CD14-positive monocyte (primary cell): ENCODE measurements around the gene SPSB4. TPM values are rescaled to one million over a fixed set of nuclear protein-coding genes. Genes with fewer than 3 reads are reported as not detected.

Experiments
- DNase-seq, 3 donors: peaks; one replicate each; pipeline ENCODE4 v3.0.0-alpha.2; 2011 to 2022
- H2AFZ ChIP-seq: 2 replicates; pipeline ENCODE4 v1.6.0; 2012; ENCODE audit warnings: mild to moderate bottlenecking, low read depth, low read length, inconsistent platforms; ENCODE audit not compliant: insufficient read depth, poor library complexity, severe bottlenecking
- H3K27ac ChIP-seq, 2 donors: 1 replicate in 1 of 2; 2 replicates in 1 of 2; pipeline ENCODE4 v1.5.1; 2012 to 2013; ENCODE audit warnings: low read length in 2 of 2, control low read depth in 1 of 2, inconsistent platforms in 1 of 2, low read depth in 1 of 2, mild to moderate bottlenecking in 1 of 2
- H3K27me3 ChIP-seq, 2 donors: one replicate each; pipeline versions ENCODE4 v1.6.0 to v1.6.1; 2011 to 2013; ENCODE audit warnings: low read length in 2 of 2; ENCODE audit not compliant: control insufficient read depth in 2 of 2, insufficient read depth in 2 of 2
- H3K36me3 ChIP-seq, 2 donors: replicated peaks in 1 of 2; 1 replicate in 1 of 2; 2 replicates in 1 of 2; pipeline versions ENCODE4 v1.5.1 to v1.6.1; 2012 to 2013; ENCODE audit warnings: low read length in 2 of 2, control low read depth in 1 of 2, inconsistent platforms in 1 of 2, mild to moderate bottlenecking in 1 of 2; ENCODE audit not compliant: insufficient read depth in 2 of 2, control insufficient read depth in 1 of 2
- H3K4me1 ChIP-seq, 2 donors: 1 replicate in 1 of 2; 2 replicates in 1 of 2; pipeline versions ENCODE4 v1.5.1 to v1.6.1; 2012 to 2013; ENCODE audit warnings: low read length in 2 of 2, control low read depth in 1 of 2, inconsistent platforms in 1 of 2, mild to moderate bottlenecking in 1 of 2, moderate library complexity in 1 of 2; ENCODE audit not compliant: insufficient read depth in 2 of 2, control insufficient read depth in 1 of 2
- H3K4me2 ChIP-seq: replicated peaks from 2 replicates; pipeline ENCODE3; 2012; ENCODE audit warnings: low read length, moderate library complexity, mild to moderate bottlenecking; ENCODE audit not compliant: poor library complexity, severe bottlenecking; ENCODE audit errors: extremely low read depth
- H3K4me3 ChIP-seq, 3 experiments: fragments of 200-600 bp in 1 of 3; sonication (generic) in 1 of 3; replicated peaks in 1 of 3; 1 replicate in 2 of 3; 2 replicates in 1 of 3; pipeline ENCODE4 v1.5.1; 2011 to 2013; ENCODE audit warnings: low read length in 3 of 3, mild to moderate bottlenecking in 3 of 3, control low read depth in 2 of 3, low read depth in 2 of 3, inconsistent platforms in 1 of 3, moderate library complexity in 1 of 3
- H3K79me2 ChIP-seq: 2 replicates; pipeline ENCODE4 v1.6.0; 2012; ENCODE audit warnings: mild to moderate bottlenecking, control low read depth, inconsistent platforms, low read length, moderate library complexity; ENCODE audit not compliant: insufficient read depth
- H3K9ac ChIP-seq: 2 replicates; pipeline ENCODE4 v1.6.0; 2017; ENCODE audit warnings: low read length, mild to moderate bottlenecking; ENCODE audit not compliant: insufficient read depth, poor library complexity, severe bottlenecking
- H3K9me3 ChIP-seq, 2 donors: replicated peaks in 1 of 2; 1 replicate in 1 of 2; 2 replicates in 1 of 2; pipeline versions ENCODE4 v1.5.1 to v1.6.1; 2012 to 2013; ENCODE audit warnings: low read length in 2 of 2, control low read depth in 1 of 2; ENCODE audit not compliant: control insufficient read depth in 1 of 2, insufficient read depth in 1 of 2
- H4K20me1 ChIP-seq: 2 replicates; pipeline ENCODE4 v1.6.0; 2012; ENCODE audit warnings: mild to moderate bottlenecking, low read length, control low read depth, moderate library complexity; ENCODE audit not compliant: insufficient read depth
- H3K27ac Mint-ChIP-seq, 7 donors: one replicate each; pipeline ENCODE4 v1.8.0; 2020; ENCODE audit warnings: mild to moderate bottlenecking in 7 of 7, mixed read lengths in 7 of 7, moderate library complexity in 6 of 7, inconsistent platforms in 2 of 7
- H3K27me3 Mint-ChIP-seq, 3 donors: one replicate each; pipeline ENCODE4 v1.8.0; 2021 to 2022; ENCODE audit warnings: low read depth in 3 of 3, mild to moderate bottlenecking in 3 of 3, mixed read lengths in 3 of 3, moderate library complexity in 3 of 3, inconsistent platforms in 1 of 3
- H3K36me3 Mint-ChIP-seq, 2 donors: one replicate each; pipeline ENCODE4 v1.8.0; 2020; ENCODE audit warnings: mixed read lengths in 2 of 2, inconsistent platforms in 1 of 2, mild to moderate bottlenecking in 1 of 2
- H3K4me1 Mint-ChIP-seq: one replicate; pipeline ENCODE4 v1.8.0; 2020; ENCODE audit warnings: mild to moderate bottlenecking, mixed read lengths
- H3K4me3 Mint-ChIP-seq, 2 donors: one replicate each; pipeline ENCODE4 v1.8.0; 2020; ENCODE audit warnings: mild to moderate bottlenecking in 2 of 2, mixed read lengths in 2 of 2, moderate library complexity in 1 of 2
- H3K9me3 Mint-ChIP-seq, 7 donors: one replicate each; pipeline ENCODE4 v1.8.0; 2020 to 2022; ENCODE audit warnings: mixed read lengths in 7 of 7, mild to moderate bottlenecking in 6 of 7, moderate library complexity in 6 of 7, inconsistent platforms in 2 of 7
- CTCF ChIP-seq: fragments of 200-600 bp; IDR thresholded peaks from one replicate; pipeline ENCODE4 v1.8.0; 2022; ENCODE audit warnings: antibody characterized with exemption, mild to moderate bottlenecking
- WGBS: methylation state at CpG from one replicate; pipeline ENCODE4 v1.1.5; 2013; ENCODE audit warnings: missing lambda C conversion rate; ENCODE audit not compliant: insufficient coverage; 5-methylcytosine and 5-hydroxymethylcytosine counted together
- intact Hi-C, 2 donors: fragments of 100-400 bp; cut with micrococcal nuclease; formaldehyde crosslinking; loops; one replicate each; pipeline versions ENCODE4 v1.15.0 to v1.15.1; 2023
- polyA plus RNA-seq, 3 donors: library from polyadenylated mRNA; depleted of rRNA in 1 of 3; unstranded in 2 of 3; stranded (reverse) in 1 of 3; fragments of 300-500 nt in 2 of 3; fragments of >200 nt in 1 of 3; fragmentation: Illumina TruSeq in 2 of 3; gene quantifications; 1 replicate in 2 of 3; 2 replicates in 1 of 3; pipeline ENCODE4 v1.2.3, GENCODE V29; 2012 to 2021

Gene SPSB4
- polyA plus RNA-seq, 3 donors, result not detected

- H3K27me3 Mint-ChIP-seq, result peaks cover 0 to 9% (median 2%) of the 10 kb centered on the region in 3 donors
- intact Hi-C loops, result no loop called here
- no peak for DNase-seq
- H3K27ac Mint-ChIP-seq, result no peak overlapping the region
- TF ChIP-seq CTCF, result no peak
- Histone ChIP-seq H3K9ac (no peak overlapping the region), H3K27ac (no peak overlapping the region), H3K79me2 (no peaks in the 10 kb centered on the region), H3K4me2 (no peak overlapping the region), H3K4me3 (no peak overlapping the region), H2AFZ (no peak overlapping the region), H3K9me3 (no peaks in the 10 kb centered on the region), H3K36me3 (no peaks in the 10 kb centered on the region), H4K20me1 (no peaks in the 10 kb centered on the region), H3K27me3 (no peaks in the 10 kb centered on the region), H3K4me1 (peaks cover 4 to 6% of the 10 kb centered on the region in 2 donors)
- H3K4me3 Mint-ChIP-seq, result no peak overlapping the region
- peaks cover 6% of the 10 kb centered on the region for H3K4me1 Mint-ChIP-seq
- H3K36me3 Mint-ChIP-seq, result no peaks in the 10 kb centered on the region
- WGBS, result 90% methylated on average over 5 of the region's 5 CpGs
- no peaks in the 10 kb centered on the region for H3K9me3 Mint-ChIP-seq
Measured at GRCh38 chr3:141082064-141082463, 30.9 kb downstream of the SPSB4 start.

GRCh38 chr3:141083226-141083625 lies 32.1 kb downstream of the SPSB4 start:
- H3K36me3 Mint-ChIP-seq, result no peaks in the 10 kb centered on the region
- no peaks in the 10 kb centered on the region for H3K9me3 Mint-ChIP-seq
- no peaks in the 10 kb centered on the region for H3K9me3 ChIP-seq
- no peak overlapping the region for H3K27ac Mint-ChIP-seq
- no peaks in the 10 kb centered on the region for H3K79me2 ChIP-seq
- H3K27me3 Mint-ChIP-seq, result peaks cover 0 to 4% (median 2%) of the 10 kb centered on the region in 3 donors
- no peaks in the 10 kb centered on the region for H3K27me3 ChIP-seq
- intact Hi-C loops, result no loop called here
- H3K9ac ChIP-seq, result no peak overlapping the region
- WGBS, result 94% methylated on average over 6 of the region's 6 CpGs
- DNase-seq, result no peak
- no peaks in the 10 kb centered on the region for H3K36me3 ChIP-seq
- TF ChIP-seq CTCF, result no peak
- H3K4me3 Mint-ChIP-seq, result no peak overlapping the region
- H3K4me2 ChIP-seq, result no peak overlapping the region
- no peaks in the 10 kb centered on the region for H3K4me1 ChIP-seq
- no peaks in the 10 kb centered on the region for H4K20me1 ChIP-seq
- H2AFZ ChIP-seq, result no peak overlapping the region
- no peak overlapping the region for H3K27ac ChIP-seq
- H3K4me1 Mint-ChIP-seq, result peaks cover 3% of the 10 kb centered on the region
- H3K4me3 ChIP-seq, result no peak overlapping the region
